ENCODE measurements around the gene RNF34.
"Not testable (repeated sequence)": the region's sequence is repeated elsewhere in the genome, so short reads cannot be mapped to it uniquely, and the experiment has no call there.

Gene RNF34, protein sequence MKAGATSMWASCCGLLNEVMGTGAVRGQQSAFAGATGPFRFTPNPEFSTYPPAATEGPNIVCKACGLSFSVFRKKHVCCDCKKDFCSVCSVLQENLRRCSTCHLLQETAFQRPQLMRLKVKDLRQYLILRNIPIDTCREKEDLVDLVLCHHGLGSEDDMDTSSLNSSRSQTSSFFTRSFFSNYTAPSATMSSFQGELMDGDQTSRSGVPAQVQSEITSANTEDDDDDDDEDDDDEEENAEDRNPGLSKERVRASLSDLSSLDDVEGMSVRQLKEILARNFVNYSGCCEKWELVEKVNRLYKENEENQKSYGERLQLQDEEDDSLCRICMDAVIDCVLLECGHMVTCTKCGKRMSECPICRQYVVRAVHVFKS

DNA sequence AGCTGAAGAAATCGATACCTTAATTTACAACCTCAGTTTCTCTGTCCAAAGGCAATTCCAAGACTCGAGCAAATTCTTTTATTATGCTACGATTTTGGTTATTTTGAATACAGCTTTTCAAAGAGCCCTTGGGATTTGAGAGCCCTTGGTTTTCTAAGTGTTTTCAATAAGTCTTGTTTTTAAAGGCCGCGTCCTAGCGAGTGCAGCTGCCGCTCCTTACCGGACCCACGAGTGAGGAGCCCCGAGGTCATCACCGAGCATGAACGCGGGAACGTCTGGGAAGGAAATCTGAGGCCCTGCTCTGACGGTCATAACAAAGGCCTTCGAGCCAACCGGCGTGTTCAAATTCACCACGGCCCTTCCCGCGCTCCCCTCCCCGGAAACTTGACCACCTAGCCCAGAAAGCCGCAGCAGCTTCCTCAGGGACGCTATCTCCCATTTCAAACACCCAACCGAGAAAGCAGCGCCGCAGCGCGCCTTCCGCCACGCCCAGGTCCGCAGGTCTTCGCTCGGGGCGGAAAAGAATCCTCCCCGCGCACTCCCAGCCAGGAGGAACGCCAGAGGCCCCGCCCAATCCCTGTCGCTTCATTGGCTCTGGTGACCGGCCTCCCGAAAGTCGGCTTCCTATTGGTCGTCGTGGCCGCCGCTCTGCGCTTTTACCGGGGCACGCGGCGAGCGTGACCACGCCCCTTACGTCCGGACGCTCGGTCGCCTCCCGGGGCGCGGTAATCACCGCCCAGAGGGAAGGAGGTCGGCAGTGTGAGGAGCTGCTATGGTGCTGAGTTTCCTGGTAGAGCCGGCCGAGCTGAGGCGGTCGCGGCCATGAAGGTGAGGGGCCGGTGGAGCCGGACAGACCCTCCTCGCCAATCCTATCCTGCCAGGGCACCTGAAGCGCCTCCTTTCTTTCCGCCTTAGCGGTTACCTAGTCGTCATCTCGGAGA lies at the start of gene RNF34:
Gene RNF34 (plus strand): TSS at position 728 of the 941 bp plus-strand sequence. CDS start 95 bp downstream, at position 823.
- DNase-seq (ENCODE audit: low spot score): peak; percentile 99

GRCh38 chr12:121351820-121352681 lies 47.9 kb upstream of the RNF34 start, which contains the start of gene ANAPC5:
Gene ANAPC5, minus strand, starts transcription at chr12:121352411. Its CDS starts 71 bp downstream, at chr12:121352340.
- DNase-seq (ENCODE audit: low spot score): peak; percentile 99

DNA sequence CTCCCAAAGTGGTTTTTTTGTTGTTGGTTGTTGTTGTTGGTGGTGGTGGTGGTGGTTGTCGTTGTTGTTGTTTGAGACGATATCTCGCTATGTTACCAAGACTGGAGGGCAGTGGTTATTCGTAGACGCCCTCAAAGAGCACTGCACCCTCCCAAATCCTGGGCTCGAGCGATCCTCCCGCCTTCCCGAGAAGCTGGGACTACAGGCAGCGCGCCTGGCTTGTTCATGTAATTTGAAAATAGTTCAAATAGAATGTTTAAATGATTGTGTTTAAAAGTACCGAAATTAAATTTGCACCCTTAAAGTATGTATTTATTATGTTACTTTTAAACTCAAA lies 47.3 kb upstream of the RNF34 start:
- DNase-seq (ENCODE audit: low spot score): no peak

GRCh38 chr12:121355818-121356217 lies 44.1 kb upstream of the RNF34 start:
- no peak for DNase-seq (ENCODE audit: low spot score)

GRCh38 chr12:121356657-121357056 lies 43.3 kb upstream of the RNF34 start:
- DNase-seq (ENCODE audit: low spot score): no peak

GRCh38 chr12:121357331-121357730 lies 42.6 kb upstream of the RNF34 start:
- no peak for DNase-seq (ENCODE audit: low spot score)

DNA sequence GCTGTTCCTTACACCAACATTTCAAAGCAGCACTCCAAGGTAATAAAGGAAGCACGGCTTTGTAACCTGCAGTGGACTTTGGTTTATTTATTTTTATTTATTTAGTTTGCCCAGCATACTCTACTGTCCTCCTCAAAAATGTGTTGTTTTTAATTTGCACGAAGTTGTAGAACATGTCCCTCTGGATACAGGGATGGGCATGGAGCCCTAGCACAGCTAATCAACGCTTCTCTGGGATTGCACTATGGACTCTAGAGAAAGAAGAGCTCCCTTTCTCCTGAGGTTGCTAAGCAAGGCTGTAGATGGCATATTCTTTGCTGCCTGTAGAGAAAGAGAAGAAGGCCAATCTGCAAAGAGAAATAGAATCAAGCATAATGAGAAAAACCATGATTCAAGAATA lies 41.8 kb upstream of the RNF34 start:
- no peak for DNase-seq (ENCODE audit: low spot score)

GRCh38 chr12:121364683-121365121 lies 35.2 kb upstream of the RNF34 start:
- no peak for DNase-seq (ENCODE audit: low spot score)

GRCh38 chr12:121365416-121366062 lies 34.4 kb upstream of the RNF34 start:
- no peak for DNase-seq (ENCODE audit: low spot score)

- no peak for DNase-seq (ENCODE audit: low spot score)
Measured at GRCh38 chr12:121366063-121366459, 33.9 kb upstream of the RNF34 start.

- no peak for DNase-seq (ENCODE audit: low spot score)
Measured at GRCh38 chr12:121371404-121371803, 28.5 kb upstream of the RNF34 start.

DNA sequence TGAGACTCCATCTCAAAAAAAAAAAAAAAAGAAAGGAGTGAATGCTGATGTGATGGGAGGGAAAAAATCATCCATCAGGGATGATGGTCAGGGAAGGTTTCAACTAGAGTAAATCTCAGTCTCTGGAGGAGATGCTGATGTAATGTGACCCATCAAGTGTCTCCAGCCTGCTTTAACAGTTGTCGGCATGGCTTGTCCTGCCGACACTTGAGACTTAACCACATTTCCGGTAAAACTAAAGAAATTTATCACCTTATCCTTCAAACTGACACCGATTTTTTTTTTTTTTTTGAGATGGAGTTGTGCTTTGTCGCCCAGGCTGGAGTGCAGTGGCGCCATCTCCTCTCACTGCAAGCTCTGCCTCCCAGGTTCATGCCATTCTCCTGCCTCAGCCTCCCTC lies 26.2 kb upstream of the RNF34 start:
- DNase-seq (ENCODE audit: low spot score): no peak

GRCh38 chr12:121374336-121374735 lies 25.6 kb upstream of the RNF34 start:
- DNase-seq (ENCODE audit: low spot score): not testable (repeated sequence)

DNA sequence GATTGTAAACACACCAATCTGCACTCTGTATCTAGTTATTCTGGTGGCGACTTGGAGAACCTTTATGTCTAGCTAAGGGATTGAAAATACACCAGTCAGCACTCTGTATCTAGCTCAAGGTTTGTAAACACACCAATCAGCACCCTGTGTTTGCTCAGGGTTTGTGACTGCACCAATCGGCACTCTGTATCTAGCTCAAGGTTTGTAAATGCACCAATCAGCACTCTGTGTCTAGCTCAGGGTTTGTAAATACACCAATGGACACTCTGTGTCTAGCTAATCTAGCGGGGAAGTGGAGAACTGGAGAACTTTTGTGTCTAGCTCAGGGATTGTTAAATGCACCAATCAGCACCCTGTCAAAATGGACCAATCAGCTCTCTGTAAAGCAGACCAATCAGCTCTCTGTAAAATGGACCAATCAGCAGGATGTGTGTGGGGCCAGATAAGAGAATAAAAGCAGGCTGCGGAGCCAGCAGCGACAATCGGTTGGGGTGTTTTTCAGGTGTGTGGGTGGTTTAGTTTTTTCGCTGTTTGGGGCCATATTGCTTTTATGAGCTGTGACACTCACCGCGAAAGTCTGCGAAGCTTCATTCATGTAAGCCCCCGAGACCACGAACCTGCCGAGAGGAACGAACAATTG lies 24.9 kb upstream of the RNF34 start:
- DNase-seq (ENCODE audit: low spot score): not testable (repeated sequence)

GRCh38 chr12:121376754-121377697 lies 22.9 kb upstream of the RNF34 start:
- no peak for DNase-seq (ENCODE audit: low spot score)

DNA sequence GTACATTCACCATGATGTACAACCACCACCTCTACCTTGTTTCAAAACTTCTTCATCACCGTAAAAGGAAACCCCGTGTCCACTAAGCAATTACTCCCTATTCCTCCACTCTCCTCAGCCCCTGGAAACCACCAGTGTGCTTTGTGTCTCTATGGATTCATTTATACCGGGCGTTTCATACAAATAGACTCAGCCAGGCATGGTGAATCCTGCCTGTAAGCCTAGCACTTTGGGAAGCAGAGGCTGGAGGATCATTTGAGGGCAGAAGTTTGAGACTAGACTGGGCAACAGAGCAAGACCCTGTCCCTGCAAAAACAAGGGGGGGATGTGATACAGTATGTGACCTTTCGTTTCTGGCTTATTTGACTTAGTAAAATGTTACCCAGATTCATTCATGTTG lies 21.2 kb upstream of the RNF34 start:
- no peak for DNase-seq (ENCODE audit: low spot score)

GRCh38 chr12:121379945-121380344 lies 20.0 kb upstream of the RNF34 start:
- no peak for DNase-seq (ENCODE audit: low spot score)

GRCh38 chr12:121383601-121384021 lies 16.3 kb upstream of the RNF34 start:
- DNase-seq (ENCODE audit: low spot score): no peak

GRCh38 chr12:121384891-121385290 lies 15.0 kb upstream of the RNF34 start:
- not testable (repeated sequence) for DNase-seq (ENCODE audit: low spot score)

Measured in RKO (cell line).